Stimulated activated CD4-positive, alpha-beta T cell treated with anti-CD3 and anti-CD28 coated beads, Interleukin-1b, Interleukin-23, amount 100 ng/mL, for 48 hours (primary cell): ENCODE data around the gene ACCS.
A peak's percentile ranks its signal among the peaks of the same experiment; 100 is the strongest.

Source experiments
- DNase-seq: peaks from one replicate; pipeline ENCODE4 v3.0.0-alpha.2; 2020

Gene ACCS

DNA sequence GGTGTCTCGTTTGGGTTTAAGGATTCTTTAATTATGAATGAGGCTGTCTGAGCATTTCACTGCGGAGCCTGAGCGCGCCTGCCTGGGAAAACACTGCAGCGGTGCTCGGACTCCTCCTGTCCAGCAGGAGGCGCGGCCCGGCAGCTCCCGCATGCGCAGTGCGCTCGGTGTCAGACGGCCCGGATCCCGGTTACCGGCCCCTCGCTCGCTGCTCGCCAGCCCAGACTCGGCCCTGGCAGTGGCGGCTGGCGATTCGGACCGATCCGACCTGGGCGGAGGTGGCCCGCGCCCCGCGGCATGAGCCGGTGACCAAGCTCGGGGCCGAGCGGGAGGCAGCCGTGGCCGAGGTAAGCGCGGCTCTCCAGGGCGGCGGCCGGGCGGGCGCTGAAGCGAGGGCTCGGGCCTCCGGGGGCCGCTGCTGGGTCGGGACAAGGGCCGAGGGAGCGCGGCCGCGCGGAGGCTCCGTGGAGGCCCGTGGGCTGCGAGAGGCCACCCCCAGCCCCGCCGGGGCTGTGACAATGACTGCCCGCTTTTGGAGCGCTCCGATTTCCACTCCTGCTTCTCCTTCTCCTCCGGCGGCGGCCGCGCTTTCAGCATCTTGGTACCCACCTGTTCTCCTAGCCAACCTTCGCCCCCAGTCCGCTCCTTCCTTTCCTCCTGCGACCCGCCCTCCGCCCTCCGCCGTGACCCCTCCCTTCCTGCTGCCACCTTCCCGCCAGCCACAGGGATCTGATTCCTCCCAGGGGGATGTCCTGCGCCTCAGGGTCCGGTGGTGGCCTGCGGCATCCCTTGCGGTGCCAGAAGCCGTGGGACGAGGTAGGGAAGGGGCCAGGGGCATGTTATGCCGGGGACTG is 29.7 kb downstream of the ACCS start, which contains the start of gene EXT2:
Gene EXT2, plus strand, starts transcription at position 173 of the 854 bp plus-strand sequence. CDS start 12,035 bp downstream, outside the sequence.
- peak; percentile 82 for DNase-seq

DNA sequence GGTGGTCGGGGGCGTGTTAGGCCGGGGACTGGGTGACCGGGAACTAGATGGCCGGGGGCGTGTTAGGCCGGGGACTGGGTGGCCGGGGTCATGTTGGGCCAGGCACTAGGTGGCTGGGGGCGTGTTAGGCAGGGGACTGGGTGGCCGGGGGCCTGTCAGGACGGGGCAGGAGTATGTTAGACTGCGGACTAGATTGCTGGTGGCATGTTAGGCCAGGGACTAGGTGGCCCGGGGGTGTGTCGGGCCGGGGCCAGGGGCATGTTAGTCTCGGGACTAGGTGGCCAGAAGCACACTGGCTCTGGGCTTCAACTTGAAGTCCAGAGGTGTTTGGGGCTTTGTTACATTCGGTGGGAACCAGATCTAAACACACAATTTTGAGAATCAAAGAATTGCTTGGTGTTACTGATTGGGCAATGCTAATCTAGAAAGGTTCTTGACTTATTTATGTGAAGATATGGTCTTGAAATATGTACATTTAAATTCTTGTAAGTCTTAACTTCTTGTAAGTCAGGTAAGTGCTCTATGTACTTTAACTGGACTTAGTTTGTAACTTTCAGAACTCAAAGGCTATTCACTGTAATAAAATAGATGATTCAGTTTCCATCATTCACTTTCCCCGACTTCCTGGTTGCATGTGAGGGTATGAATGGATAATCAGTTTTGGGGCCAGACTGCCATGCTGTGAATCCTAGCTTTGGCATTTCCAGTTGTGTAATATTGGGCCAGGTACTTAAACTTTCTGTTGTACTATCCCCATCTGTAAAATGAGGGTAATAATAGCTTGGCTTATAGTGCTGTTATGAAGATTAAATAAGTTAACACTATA is 30.5 kb downstream of the ACCS start:
- DNase-seq: no peak

DNA sequence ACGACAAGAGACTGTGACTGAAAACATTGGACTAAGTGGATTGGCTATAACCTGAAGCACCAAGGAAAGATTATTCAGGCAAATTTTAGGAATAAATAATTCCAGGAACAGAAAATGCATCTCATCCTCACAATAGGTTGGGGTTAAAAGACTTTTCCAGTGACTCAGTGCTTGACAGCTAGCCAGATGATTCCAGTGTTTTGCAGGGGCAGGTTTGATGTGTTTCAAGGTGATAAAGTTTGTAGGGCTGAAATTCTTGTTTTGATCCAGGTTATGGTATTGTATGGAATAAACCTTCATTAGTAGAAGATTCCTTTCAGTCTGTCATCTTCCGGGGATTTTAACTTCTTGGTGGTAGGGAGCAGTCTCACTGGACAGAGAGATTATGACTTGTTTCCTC is 31.8 kb downstream of the ACCS start:
- DNase-seq: no peak

DNA sequence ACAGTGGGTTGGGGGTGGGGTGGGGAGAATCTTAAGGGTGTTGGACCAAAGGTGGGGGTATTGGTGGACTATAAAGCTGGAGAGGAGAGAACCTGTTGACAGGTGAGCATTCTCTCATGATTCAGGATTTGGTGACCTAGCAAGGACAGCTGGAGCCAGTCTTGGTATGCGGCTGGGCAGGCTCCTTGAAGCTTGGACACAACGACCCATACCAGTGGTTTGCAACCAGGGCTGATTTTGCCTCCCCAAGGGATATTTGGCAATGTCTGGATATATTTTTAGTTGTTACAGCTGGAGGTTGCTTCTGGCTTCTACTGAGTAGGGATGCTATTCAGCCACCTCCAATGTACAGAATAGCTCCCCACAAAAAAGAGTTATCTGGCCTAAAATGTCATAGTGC is 35.0 kb downstream of the ACCS start:
- no peak for DNase-seq

DNA sequence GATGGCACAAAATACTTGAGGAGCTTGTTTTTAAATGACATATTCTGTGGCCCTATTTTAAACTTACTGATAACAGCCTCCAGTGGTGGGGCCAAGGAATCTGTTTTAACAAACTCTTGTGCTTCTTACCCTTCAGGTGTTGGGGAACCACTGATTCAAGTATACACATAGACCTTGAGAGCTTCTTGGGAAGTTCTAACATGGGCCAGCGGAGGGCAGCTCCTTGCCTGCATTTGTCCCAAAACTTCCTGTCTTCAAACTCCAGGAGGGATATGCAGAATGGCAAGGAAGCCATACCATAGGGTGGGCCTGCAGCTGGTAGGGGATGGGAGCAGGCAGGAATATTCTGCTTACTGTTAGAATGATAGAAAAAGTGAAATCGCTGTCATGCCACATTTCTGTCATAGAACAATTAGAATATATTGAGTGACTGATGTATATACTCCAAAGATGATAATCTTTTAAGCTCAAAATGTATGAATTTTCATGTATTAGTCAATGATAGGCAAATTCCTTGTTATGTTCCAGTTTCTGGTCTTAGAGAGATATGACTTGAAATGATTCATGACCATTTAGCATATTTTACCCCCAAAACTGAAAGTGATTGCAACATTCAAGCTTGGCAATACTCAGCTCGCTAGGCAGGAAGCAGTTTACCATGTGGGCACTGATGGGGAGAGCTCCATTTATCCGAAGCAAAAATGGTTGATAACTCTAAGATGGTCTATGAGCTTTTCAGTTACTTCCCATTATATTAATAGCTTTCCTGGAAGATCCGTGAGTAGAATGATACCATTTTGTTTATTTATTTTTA is 38.6 kb downstream of the ACCS start:
- peak; percentile 24 for DNase-seq

DNA sequence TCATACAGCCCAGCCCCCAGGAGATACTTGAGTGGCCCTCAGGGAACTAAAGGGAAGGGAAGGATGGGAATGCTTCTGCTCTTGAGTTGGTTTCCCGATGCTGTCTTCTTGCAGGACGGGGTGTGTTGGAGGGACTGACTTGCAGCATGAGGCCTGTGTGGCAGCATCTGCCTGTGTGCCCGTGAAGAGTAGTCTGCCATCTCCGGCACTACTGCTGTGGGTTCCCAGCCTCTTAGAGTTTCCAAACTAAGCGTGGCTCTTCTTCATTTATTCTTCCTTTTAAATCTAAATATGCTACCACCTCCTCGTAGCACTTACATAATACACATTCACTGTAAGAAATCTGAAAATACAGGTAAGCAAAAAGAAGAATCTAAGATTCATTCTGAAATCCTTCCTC is 42.2 kb downstream of the ACCS start:
- DNase-seq: no peak

DNA sequence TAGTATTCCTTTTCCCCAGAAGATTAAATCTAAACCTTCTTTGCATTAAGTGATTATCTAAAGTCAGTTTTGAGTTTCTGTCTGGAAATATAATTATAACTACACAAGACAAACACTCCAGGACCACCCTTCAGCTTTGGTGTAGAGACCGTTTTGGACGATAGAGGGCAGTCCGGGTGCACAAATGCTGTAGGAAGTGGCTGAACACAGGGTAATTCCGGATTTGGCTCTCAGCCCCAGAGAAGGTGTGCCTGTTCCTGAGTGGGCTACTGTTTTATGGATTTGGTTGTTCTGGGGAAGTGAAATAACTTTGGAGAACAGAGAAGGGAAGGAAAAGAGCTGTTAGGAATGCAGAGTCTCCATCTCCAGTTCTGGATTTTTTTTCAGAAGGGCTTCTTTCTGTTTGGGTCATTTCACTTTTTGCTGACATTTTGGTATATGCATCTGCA is 44.2 kb downstream of the ACCS start:
- peak; percentile 35 for DNase-seq

DNA sequence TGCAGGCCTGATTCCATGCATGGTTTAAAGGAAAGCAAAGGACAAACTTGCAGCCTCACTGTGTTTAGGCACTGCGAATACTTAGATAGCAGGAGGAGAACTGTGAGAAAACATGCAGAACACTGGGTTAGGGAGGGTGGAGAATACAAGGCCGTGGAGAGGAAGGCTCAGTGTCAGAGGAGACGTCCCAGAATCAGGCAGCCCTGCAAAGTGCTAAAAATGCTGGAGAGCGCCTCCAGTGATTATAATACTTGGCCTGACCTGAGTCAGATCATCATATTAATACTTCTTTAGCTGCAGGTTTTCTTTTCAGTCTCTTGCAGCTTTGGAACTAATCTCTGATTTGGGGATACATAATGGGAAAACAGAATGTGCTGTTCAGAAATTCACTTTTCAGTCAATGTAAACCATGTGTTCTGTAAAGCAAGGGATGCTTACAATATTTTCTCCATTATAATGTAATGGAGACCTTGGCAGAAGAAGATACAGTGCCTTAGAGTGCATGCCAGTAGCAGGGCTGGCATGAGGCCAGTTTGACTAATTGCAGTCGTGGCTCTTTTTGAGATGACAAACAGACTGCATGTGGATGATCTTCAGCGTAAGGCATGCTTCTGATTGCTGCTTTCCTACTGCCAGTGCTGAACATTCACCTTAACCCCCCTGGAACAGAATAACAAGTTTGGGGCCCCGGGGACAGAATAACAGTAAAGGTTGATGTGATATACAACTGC is 46.2 kb downstream of the ACCS start:
- no peak for DNase-seq

DNA sequence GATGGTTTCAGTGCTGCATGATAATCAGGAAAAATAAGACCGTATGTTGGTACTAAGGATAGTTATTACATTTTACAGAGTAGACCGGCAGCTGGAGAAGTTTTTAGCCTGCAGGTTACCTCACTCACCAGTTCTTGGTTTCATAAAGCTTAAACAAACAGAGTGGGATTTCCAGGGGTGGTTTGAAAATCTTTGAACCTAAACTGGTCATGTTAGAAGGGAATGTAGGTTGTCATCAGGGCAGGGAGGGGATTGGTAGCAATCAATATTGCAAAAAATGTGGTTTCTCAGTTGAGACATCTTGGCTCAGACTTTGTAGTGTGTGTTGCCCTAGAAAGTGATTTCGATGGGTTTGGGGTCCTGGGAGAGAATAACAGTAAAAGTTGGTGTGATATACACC is 46.9 kb downstream of the ACCS start:
- no peak for DNase-seq

DNA sequence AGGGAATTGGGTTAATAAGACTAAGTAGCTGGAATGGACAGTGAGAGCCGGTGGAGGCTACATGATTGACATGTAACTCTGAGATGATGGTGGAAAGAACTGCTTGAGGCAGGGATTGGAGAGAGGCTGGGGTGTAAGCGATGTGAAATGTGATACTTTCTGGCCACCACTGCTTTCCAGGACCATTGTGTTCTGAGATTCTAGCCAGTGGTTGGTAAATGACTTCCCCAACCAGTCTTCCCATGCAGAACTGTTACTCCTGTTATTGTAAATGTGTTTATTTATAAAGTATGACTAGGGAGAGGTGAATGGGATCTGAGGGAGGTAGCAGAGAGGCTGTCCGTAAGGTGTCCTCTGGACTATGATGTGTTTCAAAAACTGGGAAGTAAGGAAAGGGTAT is 47.5 kb downstream of the ACCS start:
- DNase-seq: no peak

DNA sequence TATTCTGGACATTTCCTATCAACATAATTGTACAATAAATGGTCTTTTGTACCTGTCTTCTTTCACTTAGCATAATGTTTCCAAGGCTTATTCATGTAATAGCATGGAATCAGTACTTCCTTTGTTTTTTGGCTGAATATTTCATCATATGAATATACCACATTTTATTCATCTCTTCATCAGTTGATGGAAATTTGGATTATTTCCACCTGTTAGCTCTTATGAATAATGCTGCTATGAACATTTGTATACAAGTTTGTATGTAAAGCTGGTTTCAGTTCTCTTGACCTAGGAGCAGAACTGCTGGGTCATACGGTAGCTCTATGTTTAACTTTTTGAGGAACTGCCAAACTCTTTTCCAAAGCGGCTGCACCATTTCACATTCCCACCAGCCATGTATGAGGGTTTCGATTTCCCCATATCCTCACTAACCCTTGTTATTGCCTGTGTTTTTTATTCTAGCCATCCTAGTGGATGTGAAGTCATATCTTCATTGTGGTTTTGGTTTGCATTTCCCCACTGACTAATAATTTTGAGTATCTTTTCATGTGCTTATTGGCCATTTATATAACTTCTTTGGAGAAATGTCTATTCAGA is 50.3 kb downstream of the ACCS start:
- no peak for DNase-seq

DNA sequence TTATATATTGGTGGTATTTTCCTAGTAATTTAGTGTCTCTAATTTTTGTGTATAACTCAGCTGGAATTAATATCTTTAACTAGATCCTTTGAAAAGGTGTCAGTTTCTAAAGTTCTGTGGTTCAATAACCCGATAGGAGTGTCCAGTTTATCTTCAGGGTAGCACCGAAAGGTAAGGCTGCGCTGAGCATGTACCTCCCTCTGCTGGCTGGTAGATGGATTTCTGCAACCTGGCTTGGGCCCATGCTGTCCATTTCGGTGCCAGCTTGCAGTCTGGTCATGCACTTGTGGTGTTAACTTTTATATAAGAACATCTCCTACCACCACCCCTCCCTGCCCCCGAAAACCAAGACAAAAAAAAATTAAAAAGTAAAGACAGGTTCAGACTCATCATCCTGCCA is 54.1 kb downstream of the ACCS start:
- no peak for DNase-seq

DNA sequence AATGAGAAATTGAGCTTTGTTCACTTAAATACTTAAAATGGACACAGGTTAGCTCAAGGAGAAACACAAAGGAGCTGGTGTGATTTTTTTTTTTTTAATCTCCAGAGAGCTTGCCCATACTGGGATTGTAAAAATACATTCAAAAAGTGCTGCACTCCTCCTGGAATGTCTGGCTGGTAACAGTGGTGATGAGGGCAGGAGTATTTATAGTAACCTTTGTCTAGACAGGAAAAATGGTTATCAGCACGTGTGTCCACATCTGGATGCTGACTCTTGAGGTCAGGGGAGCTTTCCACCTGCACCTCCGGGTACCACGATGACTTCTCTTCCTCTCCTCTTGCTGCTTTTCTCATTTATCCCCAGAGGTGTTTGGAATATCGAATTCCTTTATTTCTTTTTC is 59.5 kb downstream of the ACCS start:
- DNase-seq: no peak

DNA sequence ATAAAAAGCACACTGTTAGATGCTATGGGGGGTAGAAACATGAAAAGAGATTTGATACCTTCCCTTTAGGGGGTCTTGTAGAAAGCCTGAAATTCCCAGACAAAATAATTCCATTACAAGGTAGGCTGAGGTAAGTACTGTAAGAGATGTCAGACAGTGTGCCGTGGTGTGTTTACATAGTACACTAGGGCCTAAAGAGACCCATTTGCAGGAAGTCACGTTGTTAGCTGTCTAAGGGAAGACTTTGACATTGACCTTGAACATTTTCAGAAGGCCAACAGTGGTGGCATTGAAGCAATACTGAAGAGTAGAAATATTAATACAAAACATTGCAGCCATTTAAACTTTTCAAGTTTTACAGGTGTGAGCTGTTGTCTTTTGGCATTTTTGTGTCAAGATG is 60.2 kb downstream of the ACCS start:
- DNase-seq: no peak

DNA sequence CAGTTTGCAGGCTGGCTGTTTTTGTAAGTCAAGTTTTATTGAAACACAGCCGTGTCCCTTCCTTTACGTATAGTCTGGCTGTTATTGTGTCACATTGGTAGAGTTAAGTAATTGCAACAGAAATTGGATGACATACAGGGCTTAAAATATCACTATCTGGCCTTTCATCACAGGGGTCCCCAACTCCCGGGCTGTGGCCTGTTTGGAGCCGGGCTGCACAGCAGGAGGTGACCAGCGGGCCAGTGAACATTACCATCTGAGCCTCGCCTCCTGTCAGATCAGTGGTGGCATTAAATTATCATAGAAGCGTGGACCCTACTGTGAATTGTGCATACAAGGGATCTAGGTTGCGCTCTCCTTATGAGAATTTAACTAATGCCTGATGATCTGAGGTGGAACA is 61.1 kb downstream of the ACCS start:
- no peak for DNase-seq

DNA sequence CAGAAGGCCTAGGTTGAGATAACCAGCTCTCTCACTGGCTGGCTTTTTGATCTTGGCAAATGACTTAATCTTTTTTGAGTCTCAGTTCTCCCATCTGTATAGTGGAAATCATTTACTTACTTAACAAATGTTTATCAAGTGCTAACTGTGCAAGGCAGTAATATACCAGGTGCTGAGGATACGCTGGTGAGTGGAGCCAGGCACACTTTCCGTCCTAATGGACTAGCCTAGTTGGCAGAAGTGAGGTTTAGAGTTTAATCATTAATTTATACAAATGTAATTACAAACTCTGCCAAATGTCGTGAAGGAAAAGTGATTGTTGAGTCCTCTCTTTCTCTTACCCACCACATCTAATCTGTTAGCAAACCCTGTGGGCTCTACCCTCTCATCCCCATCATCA is 62.7 kb downstream of the ACCS start:
- DNase-seq: no peak

DNA sequence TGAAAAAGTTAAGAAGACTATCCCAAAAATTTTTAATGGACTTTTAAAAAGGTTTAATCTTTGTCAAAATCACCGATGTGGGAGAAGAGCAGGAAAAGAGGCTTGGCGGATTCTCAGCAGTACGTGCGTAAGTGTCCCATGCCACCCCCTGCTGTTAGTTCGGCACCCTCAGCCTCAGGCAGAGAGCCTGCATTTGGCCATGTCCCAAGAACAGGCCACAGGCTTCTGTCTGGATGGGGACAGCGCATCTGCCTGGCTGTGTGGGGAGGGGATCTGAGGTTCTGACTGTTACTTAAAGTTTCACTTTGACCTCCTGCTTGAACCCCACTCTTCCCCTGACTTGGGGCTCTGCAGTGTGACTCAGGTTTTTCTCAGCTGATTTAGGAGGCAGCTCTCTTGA is 64.7 kb downstream of the ACCS start:
- DNase-seq: no peak

DNA sequence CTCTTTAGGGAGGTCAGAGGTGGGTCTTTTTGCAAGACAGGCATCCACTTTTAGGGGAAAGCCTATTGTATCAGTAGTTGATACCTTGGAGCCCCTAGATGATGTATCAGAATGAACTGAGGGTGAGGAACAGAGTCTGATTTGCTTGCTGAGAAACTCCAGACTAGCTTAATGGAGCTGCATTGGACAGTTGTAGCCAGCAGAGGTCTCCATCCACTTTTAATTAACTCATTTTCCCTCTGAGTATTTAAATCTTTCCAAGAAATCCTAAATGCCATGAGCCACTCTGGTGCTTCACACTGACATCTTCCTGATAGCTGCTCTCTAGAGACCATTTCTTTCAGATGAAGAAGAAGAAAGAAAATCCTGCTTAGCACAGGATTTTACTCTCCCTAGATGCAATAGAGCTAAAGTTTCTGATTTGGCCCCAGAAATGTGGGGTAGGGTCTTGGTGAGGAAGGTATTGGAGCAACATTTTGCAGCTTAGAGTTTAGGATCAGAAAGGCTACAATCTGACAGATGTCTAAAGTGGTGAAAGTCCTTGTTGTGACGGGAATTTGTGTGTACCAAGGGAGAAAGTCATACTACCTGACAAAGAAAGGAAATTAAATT is 67.4 kb downstream of the ACCS start:
- no peak for DNase-seq
